Activated B cell treated with CpG ODN at 0.5 μM for 24 hours (primary cell): ENCODE measurements around the gene HOXB4. TPM values are rescaled to one million over a fixed set of nuclear protein-coding genes. Genes with fewer than 3 reads are reported as not detected.

ENCODE experiments used
- ATAC-seq: fragments of 200-7000 bp; cut with Tn5 transposase; one replicate; pipeline ENCODE4 v1.10.0; 2021; ENCODE audit warnings: low read depth, mild to moderate bottlenecking, moderate library complexity
- CTCF ChIA-PET: fragments of 350-600 bp; sonication (Branson Sonifier 250); formaldehyde crosslinking; loops from one replicate; lab custom pipeline; 2021; ENCODE audit warnings: antibody characterized with exemption; lab: Charles Lee
- POLR2A ChIA-PET: fragments of 350-600 bp; sonication (Branson Sonifier 250); formaldehyde crosslinking; loops from one replicate; lab custom pipeline; 2021; ENCODE audit warnings: antibody characterized with exemption; lab: Charles Lee
- DNase-seq: peaks from one replicate; pipeline ENCODE4 v3.0.0; 2022
- H3K27ac Mint-ChIP-seq: one replicate; pipeline ENCODE4 v1.8.0; 2020; ENCODE audit warnings: mixed read lengths
- H3K27me3 Mint-ChIP-seq: one replicate; pipeline ENCODE4 v1.8.0; 2021; ENCODE audit warnings: mixed read lengths
- H3K36me3 Mint-ChIP-seq: one replicate; pipeline ENCODE4 v1.8.0; 2021; ENCODE audit warnings: low read depth, mixed read lengths
- H3K4me1 Mint-ChIP-seq: one replicate; pipeline ENCODE4 v1.8.0; 2021; ENCODE audit warnings: mixed read lengths
- H3K4me3 Mint-ChIP-seq: one replicate; pipeline ENCODE4 v1.8.0; 2020; ENCODE audit warnings: mild to moderate bottlenecking, mixed read lengths
- H3K9me3 Mint-ChIP-seq: one replicate; pipeline ENCODE4 v1.8.0; 2020; ENCODE audit warnings: mixed read lengths
- CTCF ChIP-seq: fragments of 200-600 bp; IDR thresholded peaks from one replicate; pipeline ENCODE4 v1.8.0; 2022; ENCODE audit warnings: antibody characterized with exemption, mild to moderate bottlenecking
- intact Hi-C: fragments of 100-400 bp; cut with micrococcal nuclease; formaldehyde crosslinking; loops from one replicate; pipeline ENCODE4 v1.15.1; 2024
- total RNA-seq: library from RNA; stranded (reverse); gene quantifications from 2 replicates; pipeline ENCODE4 v1.2.3, GENCODE V29; 2022

Gene HOXB4
- total RNA-seq, 1 donor from 2014 or later = 1.4 TPM

- intact Hi-C loops = no loop called here
- POLR2A ChIA-PET = interaction anchor here (0.7 to 0.8 kb wide), 2 partner anchors 32 to 172 kb away, joined by 3 read pairs; no protein-coding TSS in a partner anchor
Observed at GRCh38 chr17:48576479-48577309, 1.5 kb downstream of the HOXB4 start.

DNA sequence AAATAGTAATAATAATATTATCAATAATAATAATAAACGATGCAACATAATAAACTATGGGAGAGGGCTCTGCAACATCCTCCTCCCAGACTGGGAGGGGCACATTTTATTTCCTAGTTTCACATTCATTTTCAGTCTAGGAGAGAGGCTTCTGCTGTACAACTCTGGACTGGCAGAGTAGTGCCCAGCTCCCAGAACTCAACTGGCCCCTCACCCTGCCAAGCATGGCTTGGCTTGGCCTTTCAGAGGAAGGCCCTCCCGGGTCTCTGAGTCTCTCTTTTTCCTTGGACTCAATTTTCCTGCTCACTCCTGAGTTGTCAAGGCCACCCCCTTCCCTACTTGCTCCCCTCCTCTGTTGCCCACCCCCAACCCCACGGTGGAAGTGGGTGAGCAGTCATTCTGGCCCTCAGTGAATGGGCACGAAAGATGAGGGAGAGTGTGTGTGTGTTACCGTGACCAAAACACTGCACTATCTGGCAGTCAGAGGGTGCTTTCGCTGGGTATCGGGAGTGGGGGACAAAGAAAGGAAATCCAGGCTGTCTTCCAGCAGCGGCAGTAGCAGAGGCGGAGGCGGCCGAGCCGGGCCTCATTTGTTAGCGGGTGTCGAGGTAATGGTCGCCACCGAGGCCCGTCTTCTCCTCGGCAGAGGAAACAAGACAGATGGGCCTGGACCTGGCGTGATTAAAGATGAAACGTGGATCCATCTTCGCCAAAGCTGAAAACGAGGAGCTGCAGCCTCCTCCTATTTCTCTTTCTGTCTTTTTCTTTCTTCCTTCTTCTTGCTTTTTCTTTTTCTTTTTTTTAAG, 2.3 kb downstream of the HOXB4 start:
- H3K27me3 Mint-ChIP-seq = peaks cover 25% of the 10 kb centered on the region
- peaks cover 2% of the 10 kb centered on the region for H3K36me3 Mint-ChIP-seq
- DNase-seq = no peak
- CTCF ChIA-PET = no interaction called here
- intact Hi-C loops = no loop called here
- H3K9me3 Mint-ChIP-seq = no peaks in the 10 kb centered on the region
- ATAC-seq = no peak
- TF ChIP-seq CTCF = no peak
- H3K4me1 Mint-ChIP-seq = peaks cover 34% of the 10 kb centered on the region
- POLR2A ChIA-PET = interaction anchor here (0.7 kb wide), 1 partner anchor 31 kb away, joined by 3 read pairs; no protein-coding TSS in a partner anchor
- peak overlapping the region; percentile 47 for H3K4me3 Mint-ChIP-seq
- no peak overlapping the region for H3K27ac Mint-ChIP-seq

More at GRCh38 chr17:48576479-48577309, 1.5 kb downstream of the HOXB4 start:
- Mint-ChIP-seq H3K9me3 (no peaks in the 10 kb centered on the region), H3K4me1 (peaks cover 40% of the 10 kb centered on the region), H3K27ac (no peak overlapping the region), H3K4me3 (peak overlapping the region; percentile 80), H3K27me3 (peaks cover 32% of the 10 kb centered on the region), H3K36me3 (peaks cover 2% of the 10 kb centered on the region)
- DNase-seq (no peak), ATAC-seq (no peak)
- TF ChIP-seq CTCF = no peak
- CTCF ChIA-PET = no interaction called here

DNA sequence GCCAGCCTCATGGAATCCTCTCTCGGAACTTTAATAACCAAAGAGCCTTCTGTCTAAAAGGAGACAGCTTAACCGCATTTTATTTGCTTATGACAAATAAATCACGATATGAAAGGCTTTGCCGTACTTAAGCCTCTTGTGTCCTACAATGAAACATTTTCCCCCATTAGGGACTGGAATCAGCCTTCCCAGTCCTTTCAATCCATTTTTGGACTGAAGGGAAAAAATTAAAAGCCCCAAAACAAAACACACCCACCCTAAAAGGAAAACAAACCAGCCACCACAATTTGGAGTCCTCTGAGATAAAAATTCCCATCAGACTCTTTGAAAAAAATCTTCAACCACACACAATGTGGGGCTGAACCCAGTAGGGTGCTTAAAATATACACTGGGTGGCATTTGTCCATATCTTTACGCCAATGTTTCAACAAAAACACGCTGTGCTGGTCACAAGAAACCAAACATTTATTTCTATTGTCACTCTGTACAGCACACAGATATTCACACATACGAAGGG, 3.0 kb downstream of the HOXB4 start:
- Mint-ChIP-seq H3K9me3 (no peaks in the 10 kb centered on the region), H3K27me3 (peaks cover 18% of the 10 kb centered on the region), H3K27ac (no peak overlapping the region), H3K4me3 (no peak overlapping the region), H3K4me1 (peaks cover 33% of the 10 kb centered on the region), H3K36me3 (peaks cover 2% of the 10 kb centered on the region)
- no peak for ATAC-seq
- DNase-seq = no peak
- POLR2A ChIA-PET = no interaction called here
- TF ChIP-seq CTCF = no peak
- intact Hi-C loops = no loop called here
- CTCF ChIA-PET = no interaction called here

GRCh38 chr17:48574505-48575065, 3.6 kb downstream of the HOXB4 start:
- intact Hi-C loops = no loop called here
- no peak for ATAC-seq
- peaks cover 30% of the 10 kb centered on the region for H3K4me1 Mint-ChIP-seq
- peaks cover 18% of the 10 kb centered on the region for H3K27me3 Mint-ChIP-seq
- H3K9me3 Mint-ChIP-seq = no peaks in the 10 kb centered on the region
- TF ChIP-seq CTCF = no peak
- CTCF ChIA-PET = interaction anchor here (0.8 kb wide), 1 partner anchor 18 kb away, joined by 3 read pairs; no protein-coding TSS in a partner anchor
- POLR2A ChIA-PET = interaction anchor here (0.6 kb wide), 1 partner anchor 8 kb away, joined by 3 read pairs; no protein-coding TSS in a partner anchor
- no peak overlapping the region for H3K27ac Mint-ChIP-seq
- DNase-seq = no peak
- H3K36me3 Mint-ChIP-seq = peaks cover 2% of the 10 kb centered on the region
- no peak overlapping the region for H3K4me3 Mint-ChIP-seq
